HG03066 (cell line): ENCODE results near the gene MORC2.

Experiments used
- ATAC-seq: cut with Tn5 transposase; IDR thresholded peaks from one replicate; pipeline ENCODE4 v1.9.1; 2021; ENCODE audit warnings: low read depth; ENCODE audit not compliant: unreplicated experiment

MORC2 gene

DNA sequence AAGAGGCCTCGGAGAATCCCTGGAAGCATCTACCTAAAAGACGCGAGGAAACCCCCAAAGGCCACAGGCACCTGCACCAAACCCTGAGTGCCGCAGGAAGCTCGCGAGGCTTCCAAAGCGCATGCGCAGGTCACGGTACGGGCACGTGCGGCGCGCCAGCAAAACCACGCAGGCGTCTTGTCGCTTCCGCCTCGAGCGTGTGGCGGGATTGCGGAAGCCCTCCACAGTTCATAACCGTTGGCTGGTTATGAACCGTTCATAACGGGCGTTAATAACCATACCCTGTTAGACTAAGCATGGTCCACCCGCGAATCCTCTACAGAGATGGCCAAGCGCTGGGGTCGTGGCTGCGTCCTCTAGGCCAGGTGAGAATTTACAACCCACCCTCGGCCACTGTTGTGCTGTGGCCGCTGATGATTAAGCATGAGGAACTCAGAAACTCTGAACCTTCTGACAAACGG, 46.4 kb downstream of the MORC2 start:
- no peak for ATAC-seq

DNA sequence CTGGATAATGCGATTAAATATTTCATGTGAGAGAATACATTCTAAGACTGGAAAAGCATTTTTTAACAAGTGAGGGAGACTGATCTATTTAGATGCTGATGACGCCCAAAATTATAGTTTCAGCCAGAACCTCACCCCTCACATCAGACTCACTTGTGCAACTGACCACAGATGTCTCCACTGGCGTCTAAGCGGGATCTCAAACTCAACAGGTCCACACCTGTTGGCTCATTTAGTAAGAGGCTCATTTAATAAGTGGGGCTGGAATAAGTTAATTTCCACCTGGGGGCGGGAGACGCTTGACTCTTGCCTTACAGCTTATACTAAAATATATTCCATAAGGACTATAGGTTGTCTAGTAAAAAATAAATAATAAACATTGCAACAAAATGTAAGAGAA, 47.5 kb downstream of the MORC2 start:
- ATAC-seq, result no peak

DNA sequence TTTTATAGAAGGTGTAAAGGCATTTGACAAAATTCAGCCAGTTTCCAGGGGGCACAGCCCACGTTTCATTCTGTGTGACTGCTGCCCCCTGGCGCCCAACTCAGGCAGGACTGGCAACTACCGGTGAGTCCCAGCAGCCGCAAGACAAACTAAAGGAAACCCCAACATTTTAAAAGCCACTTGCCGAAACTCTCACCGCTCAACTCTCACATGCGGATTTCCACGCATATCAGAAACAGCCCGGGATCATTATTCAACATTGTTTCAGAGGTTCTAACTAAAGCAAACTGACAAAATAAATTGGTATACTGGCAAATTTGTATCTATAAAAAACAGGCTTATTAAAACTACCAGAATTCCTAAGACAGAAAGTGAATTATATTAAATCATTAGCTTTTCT, 48.2 kb downstream of the MORC2 start:
- ATAC-seq, result no peak

DNA sequence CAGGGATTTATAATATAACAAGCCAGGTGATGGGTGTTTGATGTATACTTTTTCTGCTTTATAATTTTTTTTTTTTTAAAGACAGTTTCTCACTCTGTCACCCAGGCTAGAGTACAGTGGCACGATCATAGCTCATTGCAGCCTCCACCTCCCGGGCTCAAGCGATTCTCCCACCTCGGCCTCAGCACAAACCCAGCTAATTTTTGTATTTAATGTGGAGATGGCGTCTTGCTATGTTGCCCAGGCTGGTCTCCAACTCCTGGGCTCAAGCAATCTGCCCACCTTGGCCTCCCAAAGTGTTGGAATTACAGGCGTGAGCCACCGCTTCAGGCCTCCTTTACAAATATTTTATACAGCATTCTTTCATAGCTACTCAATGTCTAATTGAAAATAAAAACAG, 48.6 kb downstream of the MORC2 start:
- ATAC-seq, result no peak

DNA sequence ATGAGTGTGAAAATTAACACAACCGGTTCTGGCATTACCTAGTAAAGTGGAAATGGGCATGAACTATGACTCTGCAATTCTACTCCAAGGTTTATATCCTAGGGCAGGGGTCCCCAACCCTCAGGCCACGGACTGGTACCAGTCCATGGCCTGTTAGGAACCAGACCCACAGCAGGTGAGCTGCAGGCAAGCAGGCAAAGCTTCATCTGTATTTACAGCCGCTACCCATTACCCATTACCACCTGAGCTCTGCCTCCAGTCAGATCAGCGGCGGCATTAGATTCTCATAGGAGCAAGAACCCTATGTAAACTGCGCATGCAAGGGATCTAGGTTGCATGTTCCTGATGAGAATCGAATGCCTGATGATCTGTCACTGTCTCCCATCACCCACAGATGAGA, 49.8 kb downstream of the MORC2 start:
- no peak for ATAC-seq

DNA sequence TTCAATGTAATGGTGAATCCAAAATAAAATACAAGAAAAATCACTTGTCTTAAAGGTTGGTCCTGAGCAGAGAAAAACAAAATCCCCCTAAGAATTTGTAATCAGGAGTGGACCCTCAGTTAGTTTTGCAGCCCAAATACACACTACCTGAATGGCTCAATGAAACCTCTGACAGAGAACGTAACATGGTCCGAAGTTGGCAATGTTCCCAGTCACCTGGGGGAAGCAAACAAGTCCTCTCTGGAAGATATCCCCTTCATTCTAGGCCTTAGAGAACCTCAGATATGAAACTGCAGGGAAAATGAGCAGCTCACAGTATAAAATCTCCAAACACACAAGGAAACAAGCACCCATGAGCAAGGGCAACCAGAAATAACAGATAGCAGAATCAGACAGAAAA, 58.2 kb downstream of the MORC2 start:
- no peak for ATAC-seq

DNA sequence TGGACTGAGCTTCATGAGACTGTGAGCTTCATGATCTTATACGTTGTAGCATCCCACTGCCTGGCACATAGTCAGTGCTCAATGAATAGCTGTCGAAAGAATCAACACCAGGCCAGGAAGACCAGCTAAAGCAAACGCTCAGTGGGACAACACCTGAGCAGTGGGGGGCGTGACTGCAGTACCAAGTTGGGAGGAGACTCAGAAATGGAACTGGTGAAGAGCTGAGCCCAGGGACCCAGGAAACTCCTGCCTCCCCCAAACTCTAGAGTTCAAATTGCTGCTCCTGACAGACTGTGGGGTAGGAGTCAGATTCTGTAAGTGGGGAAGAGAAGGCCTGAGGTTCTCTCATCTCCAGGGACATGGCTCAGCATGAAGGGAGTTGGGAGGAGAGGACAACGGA, 59.3 kb downstream of the MORC2 start:
- no peak for ATAC-seq

DNA sequence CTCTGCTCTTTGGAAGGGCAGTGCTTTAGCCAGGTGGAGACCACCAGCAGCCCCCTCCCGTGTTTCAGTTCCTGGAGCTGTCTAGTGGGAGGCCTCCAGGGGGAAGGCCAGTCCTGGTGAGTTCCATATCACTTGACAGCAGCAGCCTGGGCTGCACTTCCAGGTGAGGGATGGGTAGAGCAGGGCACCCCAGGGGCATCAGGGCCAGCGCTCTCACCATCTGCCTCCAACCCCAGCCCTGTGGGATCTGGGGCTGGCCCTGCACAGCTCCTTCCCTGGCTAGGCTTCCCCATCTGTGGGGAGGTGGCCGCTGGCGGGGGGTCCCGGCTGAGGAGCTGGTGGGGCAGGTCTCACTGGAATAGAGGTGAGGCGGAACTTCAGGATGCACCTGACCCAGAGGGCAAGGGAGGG, 60.5 kb downstream of the MORC2 start:
- ATAC-seq, result no peak

DNA sequence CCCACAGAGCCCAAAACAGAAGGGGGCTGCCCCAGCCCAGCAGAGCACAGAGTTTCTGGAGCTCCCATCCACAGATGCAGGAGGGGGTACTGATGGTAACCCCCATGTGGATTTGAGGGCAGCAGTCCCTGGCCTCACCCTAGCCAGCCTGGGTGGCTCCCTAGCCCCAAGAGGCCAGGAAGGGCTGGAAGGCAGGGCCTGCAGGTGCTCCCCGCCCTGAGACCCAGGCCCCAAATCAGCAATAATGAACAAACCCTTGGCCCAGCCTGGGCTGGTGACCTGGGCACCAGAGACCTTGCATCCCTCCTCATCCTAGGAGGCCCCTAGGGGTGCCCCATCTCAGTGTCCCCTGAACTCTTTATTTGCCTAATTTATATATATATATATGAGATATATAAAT, 61.6 kb downstream of the MORC2 start:
- ATAC-seq, result no peak

DNA sequence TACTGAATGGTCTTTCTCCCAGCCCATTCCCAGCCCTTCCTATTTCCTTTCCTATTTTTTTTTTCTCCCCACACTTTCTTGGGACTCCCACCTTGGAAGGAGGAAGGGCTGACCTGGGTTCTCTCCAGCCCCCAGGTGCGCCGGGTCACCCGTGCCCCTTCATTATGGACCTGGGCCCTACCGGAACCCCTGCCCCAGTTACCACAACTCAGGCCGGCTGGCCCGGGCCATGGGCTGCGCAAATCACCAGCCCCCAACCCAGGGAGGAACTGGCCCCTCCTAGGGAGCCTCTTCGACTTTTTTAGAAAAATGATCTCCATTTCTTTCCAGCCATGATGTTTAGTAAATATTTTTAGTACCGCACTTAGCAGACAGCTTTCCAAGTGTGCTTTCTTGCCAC, 62.2 kb downstream of the MORC2 start:
- ATAC-seq, result no peak

DNA sequence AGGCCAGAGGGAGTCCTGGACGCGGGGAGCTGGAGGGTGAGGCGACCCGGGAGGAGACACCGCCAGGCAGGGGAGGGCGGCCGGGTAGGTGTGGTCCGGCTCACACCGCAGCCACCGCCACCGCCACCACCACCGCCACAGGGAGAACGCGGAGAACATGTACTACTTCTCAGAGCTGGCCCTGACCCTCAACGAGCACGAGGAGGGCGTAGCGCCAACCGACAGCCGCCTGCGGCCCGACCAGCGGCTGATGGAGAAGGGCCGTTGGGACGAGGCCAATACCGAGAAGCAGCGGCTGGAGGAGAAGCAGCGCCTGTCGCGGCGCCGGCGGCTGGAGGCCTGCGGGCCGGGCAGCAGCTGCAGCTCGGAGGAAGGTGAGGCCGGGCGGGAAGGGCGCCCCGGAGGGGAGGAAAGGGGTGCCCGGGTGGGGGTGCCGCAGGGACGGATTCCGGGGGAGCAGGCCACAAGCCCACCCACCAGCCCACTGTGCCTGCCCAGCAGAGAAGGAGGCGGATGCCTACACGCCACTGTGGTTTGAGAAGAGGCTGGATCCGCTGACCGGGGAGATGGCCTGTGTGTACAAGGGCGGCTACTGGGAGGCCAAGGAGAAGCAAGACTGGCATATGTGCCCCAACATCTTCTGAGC, 62.8 kb downstream of the MORC2 start:
- ATAC-seq, result no peak

DNA sequence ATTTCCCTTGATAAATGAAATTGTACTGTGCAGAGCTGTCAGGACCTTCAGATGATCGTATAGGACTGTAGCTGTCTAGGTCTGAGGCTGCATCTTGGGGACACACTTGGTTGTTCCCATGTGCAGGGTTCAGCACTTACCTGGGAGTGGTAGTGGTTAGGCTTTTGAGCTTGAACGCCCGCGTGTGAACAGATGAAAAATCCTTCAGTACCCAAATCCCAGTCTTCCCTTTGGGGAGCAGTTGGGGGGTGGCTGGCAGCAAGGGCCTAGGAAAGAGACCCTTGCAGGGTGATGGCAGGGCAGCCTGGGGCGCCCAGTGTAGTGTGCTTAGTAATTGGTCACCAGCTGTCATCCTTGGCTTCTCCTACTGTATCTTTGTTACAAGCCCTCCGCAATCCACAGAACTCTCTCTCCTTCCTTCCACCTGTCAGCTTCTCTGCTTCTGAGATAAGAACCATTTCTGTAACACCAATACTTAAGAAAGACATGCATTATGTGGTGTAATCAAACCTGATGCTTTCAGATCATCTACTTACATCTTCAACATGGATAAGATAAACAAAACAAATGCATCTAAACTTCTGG, 64.6 kb downstream of the MORC2 start:
- no peak for ATAC-seq

DNA sequence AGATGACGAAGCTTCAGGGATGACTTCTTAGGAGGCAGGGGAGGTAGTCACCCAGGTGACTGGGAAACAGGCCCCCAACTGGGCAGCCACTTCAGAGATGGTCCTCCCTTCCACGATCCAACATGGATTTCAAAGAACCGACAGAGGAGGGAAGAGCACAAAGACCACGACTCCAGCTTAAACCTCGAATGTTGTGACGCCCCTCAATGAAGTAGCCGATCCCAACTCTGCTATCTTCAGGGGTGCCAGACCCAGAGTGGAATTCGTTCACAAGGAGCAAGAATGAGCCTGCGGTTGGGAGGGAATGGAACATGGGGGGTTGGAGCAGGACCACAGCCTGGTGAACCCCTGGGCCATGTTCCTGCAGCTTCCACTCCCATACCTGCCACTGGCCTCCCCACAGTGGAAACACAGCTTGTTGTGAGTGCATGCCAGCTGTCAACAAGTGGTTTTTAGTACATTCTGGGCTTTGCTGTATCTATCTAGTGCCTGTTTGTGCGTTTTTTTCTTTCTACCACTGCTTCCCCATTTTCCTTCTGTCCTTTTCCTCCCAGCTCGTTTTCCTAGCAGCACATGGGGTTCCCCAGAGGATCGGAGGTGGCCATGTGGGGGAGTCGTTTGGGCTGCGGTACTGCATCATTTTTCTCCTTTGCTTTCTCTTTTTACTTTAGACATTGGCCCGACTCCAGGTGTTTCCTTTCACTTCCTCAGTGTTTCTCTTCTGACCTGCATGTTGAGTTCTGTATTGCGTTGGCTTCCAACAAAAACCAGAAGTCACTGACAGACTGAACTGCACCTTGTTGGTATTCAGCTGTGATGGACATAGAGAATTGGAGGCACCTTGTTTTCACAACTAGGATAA, 65.8 kb downstream of the MORC2 start:
- ATAC-seq, result no peak

DNA sequence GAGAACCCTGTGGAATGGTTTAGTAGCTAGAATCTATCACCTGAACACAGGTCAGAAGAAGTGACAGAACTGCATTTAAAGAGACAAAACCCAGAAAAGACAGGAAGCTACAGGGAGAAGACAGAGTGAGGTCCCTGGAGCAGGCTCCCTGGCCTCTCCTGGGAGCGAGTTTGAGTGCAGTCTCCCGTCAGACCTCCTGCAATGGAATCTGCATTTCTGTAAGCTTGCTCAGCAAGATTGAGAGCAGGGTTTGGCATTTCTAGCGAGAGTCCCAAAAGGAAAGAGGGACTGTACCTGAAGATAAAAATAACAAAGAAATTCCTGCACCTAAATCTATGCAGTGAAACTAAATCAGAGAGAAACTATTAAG, 74.2 kb downstream of the MORC2 start:
- no peak for ATAC-seq

DNA sequence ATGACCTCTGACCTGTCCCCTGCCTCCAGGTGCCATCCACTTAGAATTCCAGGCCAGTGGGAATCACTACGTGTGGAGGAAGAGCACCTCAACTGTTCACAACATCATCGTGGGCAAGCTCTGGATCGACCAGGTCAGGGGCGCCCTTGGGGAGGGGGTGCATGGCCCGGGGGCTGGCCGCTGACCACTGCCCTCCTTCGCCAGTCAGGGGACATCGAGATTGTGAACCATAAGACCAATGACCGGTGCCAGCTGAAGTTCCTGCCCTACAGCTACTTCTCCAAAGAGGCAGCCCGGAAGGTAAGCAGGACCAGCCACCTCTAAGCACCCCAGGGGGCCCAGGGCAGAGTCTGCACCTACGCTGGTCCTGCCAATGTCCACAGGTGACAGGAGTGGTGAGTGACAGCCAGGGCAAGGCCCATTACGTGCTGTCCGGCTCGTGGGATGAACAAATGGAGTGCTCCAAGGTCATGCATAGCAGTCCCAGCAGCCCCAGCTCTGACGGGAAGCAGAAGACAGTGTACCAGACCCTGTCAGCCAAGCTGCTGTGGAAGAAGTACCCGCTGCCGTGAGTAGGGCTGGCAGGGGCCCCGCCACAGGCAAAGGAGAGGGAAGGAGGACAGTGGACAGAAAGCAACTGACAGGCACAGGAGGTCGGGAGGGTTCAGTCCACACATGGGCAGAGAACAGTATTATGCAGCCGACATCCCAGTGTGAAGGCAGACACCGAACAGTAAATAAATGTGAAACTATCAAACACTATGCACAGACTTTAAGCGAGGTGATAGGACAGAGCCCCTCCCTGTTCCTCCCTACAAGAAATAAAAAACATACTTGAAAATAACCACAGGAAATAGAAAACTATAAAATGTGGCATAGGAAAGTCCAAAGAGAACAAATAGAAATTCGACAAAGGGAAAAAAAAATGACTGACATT, 74.9 kb downstream of the MORC2 start:
- ATAC-seq, result no peak

DNA sequence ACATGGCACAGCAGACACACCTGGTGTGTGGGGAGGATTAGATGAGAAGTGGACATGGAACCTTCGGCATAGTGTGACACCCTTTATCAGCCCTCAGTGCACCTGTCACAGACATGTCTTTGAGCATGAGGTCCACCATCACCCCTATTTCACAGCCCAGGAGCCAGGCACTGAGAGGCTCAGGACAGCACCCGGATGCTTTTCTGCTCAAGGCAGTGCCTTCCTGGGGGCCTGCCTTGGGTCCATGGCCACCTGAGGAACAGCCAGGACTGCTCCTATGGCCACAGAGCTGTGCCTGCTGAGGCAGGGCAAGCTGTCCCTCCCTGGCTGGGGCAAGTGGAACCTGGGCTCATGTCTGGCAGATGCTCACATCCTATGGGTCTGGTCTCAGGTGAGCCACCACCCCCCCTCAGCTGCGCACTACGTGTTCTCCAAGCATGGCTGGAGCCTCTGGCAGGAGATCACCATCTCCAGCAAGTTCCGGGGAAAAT, 75.8 kb downstream of the MORC2 start:
- ATAC-seq, result no peak

DNA sequence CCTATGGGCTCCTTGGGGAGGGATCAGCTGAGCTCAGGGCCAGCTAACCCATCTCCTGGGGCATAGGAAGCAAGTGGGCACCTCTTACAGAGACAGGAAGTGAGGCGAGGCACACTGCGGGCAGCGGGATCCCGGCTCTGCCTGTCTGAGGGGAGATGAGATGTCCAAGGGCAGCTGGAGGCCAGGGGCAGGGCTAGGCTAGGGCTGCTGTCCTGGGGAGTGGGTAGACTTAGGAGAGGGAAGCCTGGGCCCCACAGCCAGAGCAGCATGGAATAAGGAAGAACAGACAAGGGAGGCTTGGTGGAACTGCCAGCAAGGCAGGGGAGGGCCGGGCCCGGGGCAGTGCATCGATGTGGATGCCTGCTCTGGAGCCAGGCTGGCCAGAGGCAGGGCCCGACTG, 76.3 kb downstream of the MORC2 start:
- ATAC-seq, result no peak

DNA sequence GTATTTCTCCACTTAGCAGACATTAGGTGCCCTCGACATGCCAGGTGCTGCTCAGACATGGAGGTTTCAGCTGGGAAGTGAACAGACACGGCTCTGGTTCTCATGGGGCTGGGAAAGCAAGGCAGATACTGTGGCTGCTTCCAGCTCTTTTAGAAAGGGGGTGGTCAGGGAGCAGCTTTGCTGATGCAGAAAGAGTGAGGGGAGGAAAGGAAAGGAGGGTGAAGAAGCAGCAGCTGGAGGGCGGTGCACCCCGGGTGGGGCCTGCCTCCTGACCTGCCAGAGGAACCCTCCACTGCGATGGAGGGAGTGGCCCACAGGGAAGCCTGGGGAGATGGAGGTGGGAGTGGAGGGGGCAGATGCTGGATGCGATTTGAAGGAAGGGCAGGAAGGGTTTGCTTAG, 76.8 kb downstream of the MORC2 start:
- no peak for ATAC-seq

DNA sequence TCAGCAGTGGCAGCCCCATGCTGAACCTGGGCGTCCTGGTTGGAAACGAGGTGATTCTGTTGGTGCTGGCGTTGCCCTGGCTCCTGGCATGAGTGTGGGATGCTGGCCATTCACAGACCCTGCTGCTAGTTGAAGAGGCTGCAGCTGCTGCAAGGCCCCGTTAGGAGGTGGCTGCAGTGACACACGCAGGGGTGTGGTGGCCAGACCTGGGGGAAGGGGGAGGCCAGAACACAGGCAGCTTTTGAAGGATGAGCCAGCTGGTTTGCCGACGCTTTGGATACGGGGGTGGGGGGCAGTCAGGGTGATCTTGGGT, 77.2 kb downstream of the MORC2 start:
- no peak for ATAC-seq

DNA sequence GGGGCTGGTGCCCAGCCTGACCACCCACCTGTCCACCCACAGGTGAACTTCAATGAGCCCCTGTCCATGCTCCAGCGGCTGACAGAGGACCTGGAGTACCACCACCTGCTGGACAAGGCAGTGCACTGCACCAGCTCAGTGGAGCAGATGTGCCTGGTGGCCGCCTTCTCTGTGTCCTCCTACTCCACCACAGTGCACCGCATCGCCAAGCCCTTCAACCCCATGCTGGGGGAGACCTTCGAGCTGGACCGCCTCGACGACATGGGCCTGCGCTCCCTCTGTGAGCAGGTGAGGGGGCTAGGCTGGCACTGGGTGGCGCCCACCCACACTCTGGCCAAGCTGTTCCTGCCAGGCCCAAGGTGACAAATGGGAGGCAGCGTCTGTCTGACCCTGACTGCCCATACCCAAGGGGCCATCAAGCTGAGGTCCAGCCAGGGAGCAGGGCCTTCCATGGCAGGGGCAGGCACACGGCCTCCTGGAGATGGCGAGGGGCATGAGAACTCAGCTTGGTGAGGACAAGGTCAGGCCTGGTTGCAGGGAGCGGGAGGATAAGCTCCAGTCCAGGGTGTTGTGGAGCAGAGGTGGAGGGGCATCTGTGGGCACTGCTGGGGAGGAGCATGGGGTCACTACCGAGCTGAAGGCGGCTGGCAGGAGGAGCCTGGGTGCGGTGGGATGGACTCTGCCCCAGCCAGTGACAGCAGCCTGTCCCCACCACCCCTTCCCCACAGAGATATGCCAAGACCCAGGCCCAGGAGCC, 77.7 kb downstream of the MORC2 start:
- ATAC-seq, result no peak
